Endothelial cell of umbilical vein (primary cell): Measurements from ENCODE around the gene KASH5. TPM values are rescaled to one million over a fixed set of nuclear protein-coding genes. Genes with fewer than 3 reads are reported as not detected.

Experiments
- BruUV-seq: library from RNA; stranded (reverse); fragments of 400-500 nt; replicated peaks from 2 replicates; lab custom pipeline; 2021; lab: Mats Ljungman, UMichigan
- CTCF ChIA-PET: fragments of 300-600, 350-600 bp; sonication (Branson Sonifier 250); formaldehyde crosslinking; loops from one replicate; lab custom pipeline; 2021; ENCODE audit warnings: antibody characterized with exemption, inconsistent platforms; lab: Charles Lee
- POLR2A ChIA-PET: fragments of 300-600, 350-600 bp; sonication (Branson Sonifier 250); formaldehyde crosslinking; loops from one replicate; lab custom pipeline; 2021; ENCODE audit warnings: antibody characterized with exemption, inconsistent platforms; lab: Charles Lee
- DNase-seq: peaks from one replicate; pipeline ENCODE4 v3.0.0-alpha.2; 2011; ENCODE audit warnings: low read depth, low spot score
- FAIRE-seq: peaks from 2 replicates; lab custom pipeline; 2011; peaks lifted over from hg19 to GRCh38; lab: Jason Lieb, UNC
- H2AFZ ChIP-seq: 2 replicates; pipeline ENCODE4 v1.6.0; 2012; ENCODE audit warnings: low read depth, low read length, control low read depth, inconsistent platforms
- H3K27ac ChIP-seq: 2 replicates; pipeline ENCODE4 v1.5.1; 2011; ENCODE audit warnings: low read depth, mild to moderate bottlenecking, control low read depth, low read length, moderate library complexity; ENCODE audit not compliant: insufficient read depth
- H3K27me3 ChIP-seq, 2 experiments: 2 replicates each; pipeline versions ENCODE4 v1.6.0 to v1.6.1; 2011; ENCODE audit warnings: low read length in 2 of 2, mixed read lengths in 1 of 2; ENCODE audit not compliant: control insufficient read depth in 2 of 2, insufficient read depth in 2 of 2
- H3K36me3 ChIP-seq, 2 experiments: 2 replicates in 1 of 2; 3 replicates in 1 of 2; pipeline ENCODE4 v1.5.1; 2011; ENCODE audit warnings: low read length in 2 of 2, mild to moderate bottlenecking in 1 of 2, moderate library complexity in 1 of 2; ENCODE audit not compliant: control insufficient read depth in 2 of 2, insufficient read depth in 2 of 2; ENCODE audit errors: extremely low read depth in 1 of 2
- H3K4me1 ChIP-seq: 3 replicates; pipeline ENCODE4 v1.5.1; 2011; ENCODE audit warnings: mild to moderate bottlenecking, low read length; ENCODE audit not compliant: control insufficient read depth, insufficient read depth; ENCODE audit errors: extremely low read depth
- H3K4me2 ChIP-seq: 2 replicates; pipeline ENCODE4 v1.6.1; 2011; ENCODE audit warnings: low read length, control low read depth, mixed read lengths; ENCODE audit not compliant: insufficient read depth
- H3K4me3 ChIP-seq, 3 experiments: fragments of 200-600 bp in 1 of 3; sonication (generic), shearing (Covaris generic) in 1 of 3; replicated peaks in 1 of 3; 2 replicates each; pipeline ENCODE4 v1.5.1; 2011 to 2016; ENCODE audit warnings: control low read depth in 3 of 3, low read length in 3 of 3, mild to moderate bottlenecking in 2 of 3, inconsistent platforms in 1 of 3, low read depth in 1 of 3, moderate library complexity in 1 of 3; ENCODE audit not compliant: insufficient read depth in 1 of 3
- H3K79me2 ChIP-seq: 2 replicates; pipeline ENCODE4 v1.6.0; 2012; ENCODE audit warnings: low read length, inconsistent platforms; ENCODE audit not compliant: control insufficient read depth, insufficient read depth
- H3K9ac ChIP-seq: replicated peaks from 2 replicates; pipeline ENCODE3; 2011; ENCODE audit warnings: low read length, control low read depth; ENCODE audit not compliant: insufficient read depth; ENCODE audit errors: extremely low read depth
- H3K9me1 ChIP-seq: replicated peaks from 3 replicates; pipeline ENCODE4 v1.6.0; 2011; ENCODE audit warnings: mild to moderate bottlenecking, low read length; ENCODE audit not compliant: control insufficient read depth, insufficient read depth; ENCODE audit errors: extremely low read depth
- H3K9me3 ChIP-seq: replicated peaks from 2 replicates; pipeline ENCODE4 v1.5.1; 2012; ENCODE audit warnings: low read length, inconsistent platforms; ENCODE audit not compliant: control insufficient read depth, insufficient read depth
- H4K20me1 ChIP-seq: replicated peaks from 2 replicates; pipeline ENCODE3; 2011; ENCODE audit warnings: mild to moderate bottlenecking, low read length; ENCODE audit not compliant: control insufficient read depth, insufficient read depth; ENCODE audit errors: extremely low read depth
- FOS ChIP-seq: IDR thresholded peaks from 2 replicates; pipeline ENCODE4 v1.6.1; 2011; ENCODE audit warnings: mild to moderate bottlenecking, low read length, moderate library complexity, borderline replicate concordance; ENCODE audit not compliant: insufficient read depth
- GATA2 ChIP-seq: IDR thresholded peaks from 2 replicates; pipeline ENCODE4 v1.7.0; 2011; ENCODE audit warnings: low read depth, mild to moderate bottlenecking, moderate library complexity, mixed read lengths, low read length; ENCODE audit not compliant: insufficient read length, insufficient read depth
- JUN ChIP-seq: IDR thresholded peaks from 2 replicates; pipeline ENCODE4 v1.6.1; 2011; ENCODE audit warnings: borderline replicate concordance, low read depth; ENCODE audit not compliant: insufficient read length, insufficient read depth
- MYC ChIP-seq: IDR thresholded peaks from one replicate; pipeline ENCODE4 v1.6.1; 2011; ENCODE audit warnings: mild to moderate bottlenecking, low read depth, low read length
- POLR2A ChIP-seq: IDR thresholded peaks from 2 replicates; pipeline ENCODE4 v1.6.1; 2012; ENCODE audit warnings: low read depth, mild to moderate bottlenecking, control low read depth, low read length
- POLR2AphosphoS5 ChIP-seq: IDR thresholded peaks from 2 replicates; pipeline ENCODE4 v1.6.1; 2012; ENCODE audit warnings: low read depth, mild to moderate bottlenecking, control low read depth, low read length, moderate library complexity; ENCODE audit not compliant: insufficient read depth
- dilution Hi-C: fragments of 300-500 bp; cut with MboI; formaldehyde crosslinking; loops from one replicate; pipeline ENCODE4 v1.15.0; 2019; ENCODE audit warnings: low sequenced_read_pairs; ENCODE audit not compliant: extremely low pct_ligation_motif_present
- intact Hi-C: fragments of 100-400 bp; cut with micrococcal nuclease; formaldehyde crosslinking; loops from one replicate; pipeline ENCODE4 v1.10.0; 2022
- polyA plus RNA-seq, 4 experiments: library from polyadenylated mRNA; depleted of rRNA in 3 of 4; stranded (reverse) in 3 of 4; unstranded in 1 of 4; fragments of >200 nt; gene quantifications; 2 replicates each; pipeline versions ENCODE4 v1.2.1 to v1.2.3, GENCODE V29; 2011 to 2012; ENCODE audit warnings: missing spikeins in 1 of 4
- total RNA-seq: library from RNA; stranded (reverse); gene quantifications from 2 replicates; pipeline ENCODE4 v1.2.3, GENCODE V29; 2021
- TF ChIP-seq, protein P1 (sequence below): IDR thresholded peaks from 2 replicates; pipeline ENCODE4 v1.6.1; 2011; ENCODE audit not compliant: insufficient read depth, insufficient read length

Gene KASH5
- total and polyA plus RNA-seq, 2 donors (not counting 3 experiments of a cell fraction or from before 2014, with no cell fraction given): 0.03 TPM; not detected in 1

DNA sequence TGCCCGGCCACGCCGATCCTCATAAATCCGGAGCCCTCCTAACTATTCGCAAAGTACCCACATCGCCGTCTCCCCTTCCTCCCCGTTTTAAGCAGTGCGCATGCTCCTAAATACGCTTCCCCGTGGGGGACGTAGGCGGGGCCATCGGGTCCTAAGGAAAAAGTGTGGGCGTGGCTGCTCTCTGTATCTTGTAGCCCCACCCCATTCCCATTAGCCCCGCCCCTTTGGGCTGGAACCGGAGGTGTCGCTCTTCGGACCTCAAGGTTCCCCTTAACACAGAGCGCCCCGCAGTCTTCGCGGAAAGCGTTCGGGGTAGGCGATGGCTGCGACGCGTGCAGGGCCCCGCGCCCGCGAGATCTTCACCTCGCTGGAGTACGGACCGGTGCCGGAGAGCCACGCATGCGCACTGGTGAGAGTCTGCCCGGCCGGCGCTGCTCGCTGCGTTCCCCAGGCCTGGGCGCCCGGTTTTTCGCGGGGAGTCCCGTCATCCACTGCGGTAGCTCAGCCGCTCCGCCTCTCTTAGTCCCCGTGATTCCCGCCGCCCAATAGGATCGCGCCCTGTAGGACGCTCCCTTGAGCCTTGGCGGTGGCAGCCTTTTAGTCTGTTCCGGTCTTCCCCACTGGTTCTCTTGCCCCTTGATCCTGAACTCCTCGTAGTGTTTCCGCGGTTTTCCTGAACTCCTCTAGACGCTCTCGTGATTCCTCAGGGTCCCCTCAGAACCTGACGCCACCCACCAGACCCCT lies 65.1 kb downstream of the KASH5 start, which contains the start of gene ALDH16A1:
ALDH16A1 (plus strand) TSS at position 213 of the 744 bp plus-strand sequence; CDS start at position 320, 107 bp downstream.
- POLR2A ChIA-PET: interaction anchor here (0.6 to 1.0 kb wide), 3 partner anchors 20 to 325 kb away, joined by 3 to 8 read pairs (median 7); no protein-coding TSS in a partner anchor

DNA sequence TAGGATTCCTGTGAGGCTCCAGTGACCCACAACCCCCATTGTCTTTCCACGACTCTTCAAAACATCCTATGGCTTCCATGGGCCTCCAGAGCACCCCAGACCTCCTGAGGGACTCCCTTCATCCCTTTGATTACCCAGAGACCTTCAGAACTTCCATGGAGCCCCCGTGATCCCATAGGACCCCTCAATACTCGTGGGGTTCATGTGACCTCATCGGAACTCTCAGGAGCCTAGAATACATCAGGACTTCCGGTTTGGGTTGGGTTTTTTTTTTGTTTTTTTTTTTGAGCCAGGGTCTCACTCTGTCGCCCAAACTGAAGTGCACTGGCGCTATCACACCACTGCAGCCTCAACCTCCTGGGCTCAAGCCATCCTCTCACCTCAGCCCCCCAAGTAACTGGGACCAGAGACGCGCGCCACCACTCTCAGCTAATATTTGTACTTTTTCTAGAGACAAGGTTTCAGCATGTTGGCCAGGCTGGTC lies 65.8 kb downstream of the KASH5 start:
- FAIRE-seq: peak; percentile 38
- TSS peak; percentile 91 for BruUV-seq
- H3K79me2 ChIP-seq: peaks cover 11% of the 10 kb centered on the region
- no peaks in the 10 kb centered on the region for H4K20me1 ChIP-seq
- CTCF ChIA-PET: interaction anchor here (1.9 to 3.8 kb wide), 2 partner anchors 19 to 23 kb away, joined by 8 to 17 read pairs; partner anchors contain the start of gene FLT3LG
- DNase-seq: no peak
- peak overlapping the region; percentile 42 for H2AFZ ChIP-seq
- intact Hi-C loops: loop anchor here (2.0 to 5.0 kb wide), 3 partner anchors 21 to 424 kb away; partner anchors contain the start of genes AKT1S1, FLT3LG, RRAS and SCAF1
- H3K4me1 ChIP-seq: peaks cover 11% of the 10 kb centered on the region
- H3K9me1 ChIP-seq: no peaks in the 10 kb centered on the region
- peak overlapping the region; percentile 92 for H3K9ac ChIP-seq
- H3K4me2 ChIP-seq: peak overlapping the region; percentile 79
- H3K27ac ChIP-seq: peak overlapping the region; percentile 83
- H3K27me3 ChIP-seq: no peaks in the 10 kb centered on the region
- dilution Hi-C loops: no loop called here
- H3K9me3 ChIP-seq: no peaks in the 10 kb centered on the region
- H3K4me3 ChIP-seq: peak overlapping the region; percentile 31 to 74 (median 52)
- H3K36me3 ChIP-seq: peaks cover 0 to 4% of the 10 kb centered on the region in 2 experiments
- TF ChIP-seq JUN: no peak
- TF ChIP-seq GATA2: no peak
- TF ChIP-seq MYC: no peak
- POLR2A ChIA-PET: interaction anchor here (0.6 to 1.0 kb wide), 3 partner anchors 19 to 326 kb away, joined by 3 to 8 read pairs (median 7); no protein-coding TSS in a partner anchor

More for the DNA sequence above, 65.1 kb downstream of the KASH5 start, which contains the start of gene ALDH16A1:
- H3K36me3 ChIP-seq: peaks cover 0 to 4% of the 10 kb centered on the region in 2 experiments
- H4K20me1 ChIP-seq: no peaks in the 10 kb centered on the region
- H3K4me1 ChIP-seq: peaks cover 11% of the 10 kb centered on the region
- H3K4me2 ChIP-seq: peak within 1 kb of the TSS; percentile 79
- dilution Hi-C loops (no loop called here), intact Hi-C loops (loop anchor here (2.0 to 5.0 kb wide), 3 partner anchors 22 to 424 kb away; partner anchors contain the start of genes AKT1S1, FLT3LG, RRAS and SCAF1)
- H3K79me2 ChIP-seq: peaks cover 11% of the 10 kb centered on the region
- H3K4me3 ChIP-seq: peak within 1 kb of the TSS; percentile 31 to 74 (median 52)
- peak within 1 kb of the TSS; percentile 92 for H3K9ac ChIP-seq
- CTCF ChIA-PET: interaction anchor here (0.7 to 3.8 kb wide), 3 partner anchors 20 to 24 kb away, joined by 3 to 17 read pairs (median 8); partner anchors contain the start of gene FLT3LG
- peak within 1 kb of the TSS; percentile 75 for H2AFZ ChIP-seq
- no peaks in the 10 kb centered on the region for H3K9me1 ChIP-seq
- H3K9me3 ChIP-seq: no peaks in the 10 kb centered on the region
- H3K27me3 ChIP-seq: no peaks in the 10 kb centered on the region
- DNase-seq (peak; percentile 98), FAIRE-seq (peak; percentile 99)
- peak within 1 kb of the TSS; percentile 83 for H3K27ac ChIP-seq
- TF ChIP-seq POLR2A (peak; percentile 95), FOS (no peak), MYC (no peak), POLR2AphosphoS5 (peak; percentile 96), GATA2 (no peak)
- TF ChIP-seq, protein P1, sequence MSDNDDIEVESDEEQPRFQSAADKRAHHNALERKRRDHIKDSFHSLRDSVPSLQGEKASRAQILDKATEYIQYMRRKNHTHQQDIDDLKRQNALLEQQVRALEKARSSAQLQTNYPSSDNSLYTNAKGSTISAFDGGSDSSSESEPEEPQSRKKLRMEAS: peak; percentile 65
- no TSS peak for BruUV-seq
